Left lobe of liver (tissue), 2 donors: ENCODE results near the gene RTL9. TPM values are rescaled to one million over a fixed set of nuclear protein-coding genes. Genes with fewer than 3 reads are reported as not detected.
"Not testable (repeated sequence)": the region's sequence is repeated elsewhere in the genome, so short reads cannot be mapped to it uniquely, and the experiment has no call there.

Experiments
- ATAC-seq: fragments of 200-7000 bp; cut with Tn5 transposase; one replicate; pipeline ENCODE4 v1.9.1; 2020; ENCODE audit warnings: mild to moderate bottlenecking, moderate library complexity
- DNase-seq: peaks from one replicate; pipeline ENCODE4 v3.0.0-alpha.2; 2020; ENCODE audit warnings: low spot score
- total RNA-seq: library from RNA; stranded (reverse); gene quantifications from one replicate; pipeline ENCODE4 v1.2.1, GENCODE V29; 2021
- donor health status: DM: no; HTN: no; CAD: no; lungs with moderate emphysema.
- donor health status: DM: no; HTN: yes; CAD: no.

The RTL9 gene
- 0.08 TPM for total RNA-seq

DNA sequence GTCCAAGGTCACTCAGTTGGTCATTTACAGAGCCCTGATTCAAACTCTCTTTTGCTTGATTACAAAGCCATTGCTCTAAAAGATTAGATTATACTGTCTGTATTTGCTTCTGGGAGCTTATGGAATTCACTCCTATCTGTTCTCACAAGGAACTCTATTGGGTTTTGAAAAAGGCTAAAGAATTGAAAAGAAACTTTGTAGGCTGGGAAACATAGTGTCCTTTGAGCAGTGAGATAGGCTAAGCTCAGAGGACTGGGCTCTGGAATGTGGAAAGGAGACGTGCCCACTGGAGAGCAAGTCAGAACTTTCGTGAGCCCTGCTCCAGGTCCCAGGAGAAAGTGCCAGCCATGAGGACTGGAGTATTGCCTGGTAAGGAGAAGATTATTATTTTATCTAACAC is at the start of gene RTL9:
RTL9 (plus strand) TSS at position 301 of the 400 bp plus-strand sequence. CDS start 91,770 bp downstream, outside the sequence.
- no peak for ATAC-seq
- DNase-seq = no peak

GRCh38 chrX:110310000-110310790 is 48.5 kb upstream of the RTL9 start:
- no peak for DNase-seq
- peak; percentile 48 for ATAC-seq

- no peak for DNase-seq
- ATAC-seq = no peak
Observed at GRCh38 chrX:110310896-110311295, 47.8 kb upstream of the RTL9 start.

DNA sequence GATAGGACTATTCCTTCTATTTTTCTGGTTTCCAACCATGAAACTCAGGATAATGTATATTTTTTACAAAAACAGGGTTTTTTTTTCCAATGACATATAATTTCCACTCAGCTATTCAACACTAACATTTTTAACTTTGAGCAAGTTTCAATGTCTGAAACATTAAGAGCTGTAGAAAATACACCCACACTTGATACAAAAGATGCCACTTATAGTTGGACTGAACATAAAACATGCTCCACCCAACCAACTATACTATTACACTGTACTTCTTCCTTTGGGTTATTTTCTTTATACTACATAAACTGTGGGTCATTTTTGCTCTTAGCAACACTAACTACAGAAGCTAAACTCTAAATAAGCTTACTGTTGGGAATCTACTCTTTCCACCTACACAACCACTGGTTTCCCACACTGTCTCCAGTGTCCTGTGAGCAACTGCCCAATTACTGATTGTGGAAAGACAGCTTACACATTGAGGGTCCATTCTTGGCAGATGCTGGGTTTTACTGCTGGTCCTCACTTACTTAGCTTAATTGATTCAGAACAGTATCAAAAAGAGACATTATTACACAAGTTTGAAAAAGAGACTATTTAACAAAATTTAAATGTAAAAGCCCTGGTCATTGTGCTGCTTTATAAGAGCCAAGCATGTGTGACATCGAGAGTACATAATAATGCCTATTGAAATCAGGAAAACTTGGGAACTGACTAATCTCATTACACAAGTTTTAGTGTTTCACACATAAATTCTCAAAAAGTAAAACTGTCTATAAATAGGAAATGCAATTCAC is 47.0 kb upstream of the RTL9 start:
- ATAC-seq = no peak
- DNase-seq = no peak

- ATAC-seq (no peak), DNase-seq (no peak)
Observed at GRCh38 chrX:110315551-110315950, 43.1 kb upstream of the RTL9 start.

DNA sequence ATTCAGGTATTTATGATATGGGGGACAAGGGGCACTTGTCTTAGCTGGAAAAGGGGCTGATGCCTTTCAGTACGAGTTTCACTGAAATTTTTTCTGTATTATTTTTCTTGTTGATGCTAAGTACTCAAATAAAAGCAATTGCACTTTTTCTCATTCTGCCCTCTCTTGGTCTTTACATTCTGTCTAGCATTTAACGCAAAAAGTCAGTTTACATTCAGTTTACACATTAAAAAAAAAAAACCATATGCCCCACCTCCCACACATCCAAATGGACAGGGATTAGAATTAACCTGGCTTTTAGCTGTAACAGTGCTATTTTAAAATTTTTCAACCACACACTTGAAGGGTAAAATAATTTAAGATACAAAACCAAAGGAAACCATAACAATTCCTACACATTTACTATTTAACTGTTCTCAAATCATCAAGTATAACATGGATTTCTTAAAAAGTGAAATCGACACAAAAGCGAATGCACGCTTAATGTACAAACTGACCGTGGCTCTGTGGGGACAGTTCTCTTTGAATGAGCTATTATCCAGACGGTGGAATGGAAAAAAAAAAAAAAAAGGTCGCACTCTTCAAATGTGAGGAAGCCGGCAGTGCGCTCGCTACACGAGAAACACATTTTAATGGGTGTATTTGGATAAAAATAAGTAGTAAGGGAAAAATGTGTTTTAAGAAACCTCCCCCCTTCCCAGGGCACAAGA is 42.1 kb upstream of the RTL9 start:
- no peak for DNase-seq
- ATAC-seq = no peak

DNA sequence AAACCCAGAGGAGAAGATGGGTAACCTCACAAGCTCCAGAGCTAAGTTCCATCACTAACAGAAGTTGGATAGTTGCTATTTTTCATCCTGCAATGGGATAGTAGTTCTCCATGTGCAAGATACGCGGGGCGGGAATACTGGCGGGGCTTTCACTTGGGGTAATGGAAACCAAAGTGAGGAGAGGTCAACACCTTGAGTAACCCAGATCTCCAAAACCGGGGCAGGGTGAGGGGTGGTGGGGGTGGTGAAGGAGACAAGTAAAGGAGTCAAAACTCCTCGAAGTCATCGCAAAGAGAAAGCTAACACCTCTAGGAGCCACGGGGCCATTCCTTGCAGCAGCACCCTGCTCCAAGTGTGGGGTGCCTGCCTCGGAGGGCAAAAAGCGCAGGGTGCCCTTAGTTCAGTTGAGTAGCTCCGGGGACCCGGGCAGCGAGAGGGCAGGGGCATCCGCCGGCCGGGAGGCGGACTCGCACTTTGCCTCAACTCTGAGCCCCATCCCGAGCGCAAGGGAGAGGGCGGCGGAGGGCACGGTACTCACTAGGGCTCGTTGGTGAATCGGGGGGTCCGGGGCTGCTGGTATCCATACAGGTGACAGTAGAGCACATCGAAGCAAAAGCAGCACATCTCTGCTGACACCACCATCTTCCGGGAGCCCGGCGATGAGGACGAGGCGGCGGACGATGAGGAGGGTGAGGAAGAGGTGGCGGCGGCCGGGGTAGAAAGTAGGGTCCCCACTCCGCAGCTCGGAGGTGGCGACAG is 41.4 kb upstream of the RTL9 start:
- ATAC-seq (peak; percentile 57), DNase-seq (peak; percentile 46)

DNA sequence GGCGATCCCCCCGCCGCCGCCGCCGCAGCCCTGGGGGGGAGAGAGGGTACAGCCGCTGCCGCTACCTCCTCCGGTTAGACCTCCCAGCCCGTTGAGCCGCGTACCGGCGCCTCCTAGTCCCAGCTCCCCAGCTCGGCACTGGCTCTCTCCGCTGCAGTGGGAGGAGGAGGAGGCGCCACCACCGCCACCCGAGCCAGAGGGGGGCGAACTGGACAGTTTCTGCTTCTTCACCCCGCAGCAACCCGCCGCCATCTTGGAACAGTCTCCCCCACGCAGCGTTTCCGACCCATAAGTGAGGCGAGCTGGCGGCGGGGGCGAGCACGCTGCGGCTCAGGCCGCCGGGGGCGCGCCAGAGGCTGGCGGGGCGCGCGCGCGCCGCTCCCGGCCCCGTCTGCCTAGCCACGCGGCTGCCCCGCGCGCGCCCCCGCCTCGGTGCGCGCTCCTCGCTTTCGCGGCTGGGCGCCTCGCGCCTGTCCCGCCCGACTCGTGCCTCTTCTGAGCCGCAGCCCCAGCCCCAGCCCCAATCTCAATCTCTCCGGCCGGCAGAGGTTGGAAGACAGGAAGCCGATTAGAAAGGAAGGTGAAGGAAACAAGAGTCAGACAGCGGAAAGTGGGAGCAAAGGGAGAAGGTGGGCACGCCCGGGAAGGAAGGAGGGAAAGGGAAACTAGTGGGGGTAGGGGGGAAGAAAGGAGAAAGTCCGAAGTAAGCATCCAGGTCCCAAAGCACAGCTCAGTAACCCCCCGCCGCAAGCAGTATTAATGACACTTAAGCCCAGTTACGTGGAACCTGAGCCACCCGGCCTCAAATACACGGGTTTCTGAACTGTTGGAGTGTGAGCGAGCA is 40.6 kb upstream of the RTL9 start, which contains the start of gene AMMECR1:
AMMECR1 (minus strand) TSS at position 266 of the 844 bp plus-strand sequence; CDS start at position 252, 14 bp downstream.
- DNase-seq = peak; percentile 77
- ATAC-seq = peak; percentile 97

- ATAC-seq = peak; percentile 55
- no peak for DNase-seq
Observed at GRCh38 chrX:110318664-110318968, 40.0 kb upstream of the RTL9 start.

DNA sequence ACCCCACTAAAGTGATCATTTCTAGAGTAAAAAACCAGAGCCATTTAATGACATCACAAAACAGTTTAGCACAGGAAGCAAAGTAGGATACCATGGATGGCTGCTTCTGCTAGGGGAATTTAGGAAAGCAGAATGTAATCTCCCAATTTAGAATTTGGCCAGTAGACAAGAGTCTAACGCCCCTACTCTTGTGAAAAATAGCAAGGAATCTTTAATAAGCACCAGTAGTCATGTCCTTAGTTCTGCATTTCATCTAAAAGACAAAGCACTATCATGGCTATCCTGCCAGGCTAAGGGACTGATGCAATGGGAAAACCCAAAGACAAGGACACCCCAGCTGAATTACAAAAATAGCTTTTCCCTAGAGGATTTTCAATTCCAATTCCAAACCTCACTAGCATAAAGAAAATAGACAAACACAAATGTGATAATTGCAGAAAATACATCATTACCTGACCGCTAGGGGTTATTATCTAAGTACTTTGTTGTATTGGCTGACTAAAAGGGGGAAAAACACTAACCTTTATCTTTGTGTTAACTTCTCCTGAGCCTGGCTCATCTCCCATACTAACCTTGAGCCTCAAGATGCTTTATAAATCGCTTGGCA is 38.2 kb upstream of the RTL9 start:
- ATAC-seq = no peak
- no peak for DNase-seq

DNA sequence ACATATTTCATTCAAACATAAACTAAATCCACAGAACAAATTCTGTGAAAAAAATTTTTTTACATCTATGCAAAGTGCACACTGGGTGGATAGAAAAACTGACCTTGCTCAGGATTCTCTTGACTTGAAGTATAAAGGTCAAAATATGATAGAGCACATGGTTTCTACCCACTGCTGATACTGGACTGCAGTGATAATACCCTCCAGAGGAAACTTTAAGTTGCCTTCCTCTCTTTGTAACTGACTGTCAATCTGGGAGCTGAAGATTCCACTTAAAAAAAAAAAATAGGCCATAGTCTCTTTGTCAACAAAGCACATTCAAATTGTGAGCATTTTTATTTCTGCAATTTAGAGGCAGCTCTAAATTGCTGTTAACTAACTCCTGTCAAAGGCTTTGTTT is 37.6 kb upstream of the RTL9 start:
- no peak for ATAC-seq
- no peak for DNase-seq

GRCh38 chrX:110321670-110322069 is 37.0 kb upstream of the RTL9 start:
- no peak for DNase-seq
- no peak for ATAC-seq

DNA sequence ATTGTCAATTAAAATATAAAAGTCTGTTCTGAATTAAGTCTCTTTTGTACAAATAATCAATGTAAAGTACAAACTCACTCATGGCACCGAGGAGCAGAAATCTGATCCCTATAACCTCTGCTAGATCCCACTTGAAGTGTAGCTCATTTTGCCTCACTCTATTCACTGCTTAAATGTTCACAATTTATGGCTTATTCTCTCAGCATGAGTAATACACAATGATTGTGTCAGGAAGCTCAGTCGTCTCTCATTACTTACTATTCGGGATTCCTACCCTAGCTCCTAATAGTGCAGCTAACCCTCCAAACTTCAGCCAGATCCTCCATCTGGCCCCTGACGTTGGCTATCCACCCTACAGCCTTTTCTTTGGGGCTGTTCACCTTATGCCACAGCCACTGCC is 36.0 kb upstream of the RTL9 start:
- DNase-seq = no peak
- no peak for ATAC-seq

- no peak for ATAC-seq
- DNase-seq = no peak
Observed at GRCh38 chrX:110326712-110327111, 31.9 kb upstream of the RTL9 start.

GRCh38 chrX:110327336-110327735 is 31.3 kb upstream of the RTL9 start:
- ATAC-seq = no peak
- no peak for DNase-seq

- not testable (repeated sequence) for DNase-seq, ATAC-seq
Observed at GRCh38 chrX:110328613-110329012, 30.0 kb upstream of the RTL9 start.

DNA sequence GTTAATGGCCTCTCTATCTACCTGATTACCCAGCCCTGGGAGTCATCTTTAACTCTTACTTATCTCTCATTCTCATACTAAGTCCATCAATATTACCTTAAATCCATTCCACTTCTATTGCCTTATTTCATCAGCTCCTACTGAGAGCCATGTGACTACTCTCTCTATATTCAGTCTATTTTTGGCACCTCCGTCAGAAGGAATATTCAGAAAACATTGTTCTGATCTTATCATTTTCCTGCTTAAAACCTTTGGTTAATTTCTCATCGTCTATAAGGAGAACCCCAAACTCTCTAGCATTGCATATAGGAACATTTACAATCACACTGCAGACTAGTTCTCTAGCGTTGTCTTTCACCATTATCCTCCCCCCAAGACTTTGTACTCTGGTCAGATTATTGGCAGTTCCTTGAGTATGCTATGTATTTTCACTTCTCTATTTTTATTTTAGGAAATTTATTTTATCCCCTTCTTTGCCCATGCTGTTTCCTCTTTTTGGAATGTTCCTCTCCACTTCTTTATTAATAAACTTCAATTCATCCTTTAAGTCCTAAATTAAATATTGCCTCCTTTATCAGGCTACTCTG is 27.1 kb upstream of the RTL9 start:
- DNase-seq = no peak
- ATAC-seq = no peak

GRCh38 chrX:110333458-110333857 is 25.2 kb upstream of the RTL9 start:
- not testable (repeated sequence) for DNase-seq, ATAC-seq

DNA sequence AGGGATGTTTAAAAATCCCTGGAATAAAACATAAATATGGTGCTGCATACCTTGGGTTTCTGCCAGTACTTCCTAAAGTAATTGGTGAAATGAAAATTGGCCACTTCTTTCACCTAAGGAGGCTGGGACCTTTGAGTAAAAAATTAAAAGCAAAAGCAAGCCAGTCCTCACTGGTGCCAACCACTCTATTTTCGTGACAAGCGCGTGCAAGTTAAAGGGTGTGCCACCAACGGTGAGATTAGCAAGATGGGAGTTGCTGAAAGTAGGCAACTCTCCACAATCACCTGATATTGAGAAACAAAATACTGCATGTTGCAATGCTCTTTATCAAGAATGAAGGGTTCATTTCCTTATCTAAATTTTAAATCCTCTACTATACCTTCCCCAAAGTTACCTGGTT is 19.7 kb upstream of the RTL9 start:
- ATAC-seq (no peak), DNase-seq (no peak)
